ENCODE measurements around the gene NGRN. TPM values are rescaled to one million over a fixed set of nuclear protein-coding genes. Genes with fewer than 3 reads are reported as not detected.

NGRN gene
- total and polyA plus RNA-seq, 2 of the 8 experiments (the other 6 are each of a cell fraction or from before 2014, with no cell fraction given) = 60.1 to 101 TPM

DNA sequence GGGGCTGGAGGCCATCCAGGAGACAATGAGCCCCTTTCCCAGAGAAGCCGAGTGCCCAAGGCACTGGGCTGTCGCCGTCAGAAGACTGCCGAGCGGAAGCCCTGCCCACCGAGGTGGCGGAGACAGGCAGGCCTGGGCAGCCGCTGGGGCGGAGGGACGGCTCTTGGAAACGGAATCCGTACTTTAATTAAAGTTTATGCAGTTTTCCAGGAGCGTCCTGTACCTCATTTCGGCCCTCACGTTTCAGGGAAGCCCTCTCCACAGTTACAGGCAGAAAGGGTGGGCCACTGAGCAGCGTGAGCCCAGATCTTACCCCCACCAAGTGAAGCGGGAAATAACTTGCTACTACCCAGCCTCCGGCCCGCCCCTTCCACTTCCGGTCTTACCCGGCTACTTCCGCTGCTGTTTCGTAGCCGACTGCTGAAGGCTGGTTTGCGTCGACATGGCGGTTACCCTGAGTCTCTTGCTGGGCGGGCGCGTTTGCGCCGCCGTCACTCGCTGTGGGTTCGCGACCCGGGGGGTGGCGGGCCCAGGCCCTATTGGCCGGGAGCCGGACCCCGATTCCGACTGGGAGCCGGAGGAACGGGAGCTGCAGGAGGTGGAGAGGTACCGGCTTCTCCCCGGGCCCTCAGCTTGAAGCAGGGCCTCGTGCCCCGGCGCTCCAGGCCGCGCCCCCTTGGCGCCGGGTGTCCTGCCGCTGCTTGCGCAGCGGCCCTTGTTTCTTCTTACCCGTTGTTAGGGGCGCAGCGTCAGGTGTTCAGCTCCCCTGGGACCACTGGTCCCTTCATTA lies at the start of gene NGRN (continued):
- TF ChIP-seq, protein P1, sequence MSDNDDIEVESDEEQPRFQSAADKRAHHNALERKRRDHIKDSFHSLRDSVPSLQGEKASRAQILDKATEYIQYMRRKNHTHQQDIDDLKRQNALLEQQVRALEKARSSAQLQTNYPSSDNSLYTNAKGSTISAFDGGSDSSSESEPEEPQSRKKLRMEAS (IDR thresholded peaks at IDR 0.05) = peak; percentile 84
- no peak for TF ChIP-seq KDM1A (IDR thresholded peaks at IDR 0.05; ENCODE audit: borderline replicate concordance, low read length)
- TF ChIP-seq, protein P2, sequence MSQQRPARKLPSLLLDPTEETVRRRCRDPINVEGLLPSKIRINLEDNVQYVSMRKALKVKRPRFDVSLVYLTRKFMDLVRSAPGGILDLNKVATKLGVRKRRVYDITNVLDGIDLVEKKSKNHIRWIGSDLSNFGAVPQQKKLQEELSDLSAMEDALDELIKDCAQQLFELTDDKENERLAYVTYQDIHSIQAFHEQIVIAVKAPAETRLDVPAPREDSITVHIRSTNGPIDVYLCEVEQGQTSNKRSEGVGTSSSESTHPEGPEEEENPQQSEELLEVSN (IDR thresholded peaks at IDR 0.05) = peak; percentile 68; the same call in 1 of the 2 replicates
